ENCODE results near the gene STING1.

Gene STING1

GRCh38 chr5:139431706-139432105, 50.9 kb downstream of the STING1 start:
- H3K4me3 ChIP-seq (ENCODE audit: low read length, poor library complexity, severe bottlenecking): no peak overlapping the region
- no peaks in the 10 kb centered on the region for H3K9me2 ChIP-seq (replicated peaks; ENCODE audit: low read depth, low read length)
- no peak overlapping the region for H3K9ac ChIP-seq (ENCODE audit: low read depth, low read length, poor library complexity, severe bottlenecking)
- no peak overlapping the region for H2AFZ ChIP-seq (ENCODE audit: low read length)
- no peaks in the 10 kb centered on the region for H3K27me3 ChIP-seq (ENCODE audit: insufficient read depth, low read length, poor library complexity, severe bottlenecking)
- no peaks in the 10 kb centered on the region for H3K36me3 ChIP-seq (ENCODE audit: insufficient read depth, low read length)
- peaks cover 9% of the 10 kb centered on the region for H3K4me1 ChIP-seq (ENCODE audit: insufficient read depth, low read length, poor library complexity, severe bottlenecking)
- H3K79me2 ChIP-seq (ENCODE audit: insufficient read depth, low read length): no peaks in the 10 kb centered on the region
- no peaks in the 10 kb centered on the region for H3K9me3 ChIP-seq (ENCODE audit: insufficient read depth, low read depth, low read length)
- H3K4me2 ChIP-seq (ENCODE audit: low read depth, low read length, poor library complexity, severe bottlenecking): no peak overlapping the region
- TF ChIP-seq EZH2phosphoT487 (IDR thresholded peaks at IDR 0.05; ENCODE audit: borderline replicate concordance): no peak
- TF ChIP-seq CTCF (conservative IDR thresholded peaks at IDR 0.05; ENCODE audit: low read length): no peak
- H4K20me1 ChIP-seq (ENCODE audit: insufficient read depth, low read length, poor library complexity, severe bottlenecking): no peaks in the 10 kb centered on the region
- no peaks in the 10 kb centered on the region for H3F3A ChIP-seq (ENCODE audit: low read depth)

DNA sequence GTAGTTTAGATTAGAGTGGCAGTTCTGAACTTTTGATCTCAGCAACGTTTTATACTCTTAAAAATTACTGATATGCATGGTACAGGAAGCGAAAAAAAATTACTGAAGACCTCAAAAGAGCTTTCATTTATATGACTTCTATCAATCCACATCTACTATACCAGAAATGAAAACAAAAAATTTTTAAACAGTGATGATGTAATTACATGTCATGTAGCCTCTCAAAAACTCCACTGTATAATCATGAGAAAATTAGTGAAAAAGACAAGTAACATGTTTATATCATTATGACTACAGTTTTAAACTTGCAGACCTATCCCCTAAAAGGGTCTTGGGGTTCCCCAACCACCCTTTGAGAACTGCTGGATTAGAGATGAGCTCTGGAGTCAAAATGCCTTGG, 52.5 kb downstream of the STING1 start:
- H3K4me2 ChIP-seq (ENCODE audit: low read depth, low read length, poor library complexity, severe bottlenecking): no peak overlapping the region
- no peaks in the 10 kb centered on the region for H3K9me2 ChIP-seq (replicated peaks; ENCODE audit: low read depth, low read length)
- H3K4me1 ChIP-seq (ENCODE audit: insufficient read depth, low read length, poor library complexity, severe bottlenecking): peaks cover 21% of the 10 kb centered on the region
- no peak overlapping the region for H3K9ac ChIP-seq (ENCODE audit: low read depth, low read length, poor library complexity, severe bottlenecking)
- H3K9me3 ChIP-seq (ENCODE audit: insufficient read depth, low read depth, low read length): no peaks in the 10 kb centered on the region
- H3K4me3 ChIP-seq (ENCODE audit: low read length, poor library complexity, severe bottlenecking): no peak overlapping the region
- H3F3A ChIP-seq (ENCODE audit: low read depth): no peaks in the 10 kb centered on the region
- H3K79me2 ChIP-seq (ENCODE audit: insufficient read depth, low read length): no peaks in the 10 kb centered on the region
- no peak overlapping the region for H2AFZ ChIP-seq (ENCODE audit: low read length)
- H3K36me3 ChIP-seq (ENCODE audit: insufficient read depth, low read length): no peaks in the 10 kb centered on the region; the same call in 1 of the 2 replicates
- no peaks in the 10 kb centered on the region for H4K20me1 ChIP-seq (ENCODE audit: insufficient read depth, low read length, poor library complexity, severe bottlenecking)
- TF ChIP-seq EZH2phosphoT487 (IDR thresholded peaks at IDR 0.05; ENCODE audit: borderline replicate concordance): no peak
- no peak for TF ChIP-seq CTCF (conservative IDR thresholded peaks at IDR 0.05; ENCODE audit: low read length)
- no peaks in the 10 kb centered on the region for H3K27me3 ChIP-seq (ENCODE audit: insufficient read depth, low read length, poor library complexity, severe bottlenecking)

- Histone ChIP-seq H3K36me3 (ENCODE audit: insufficient read depth, low read length) (no peaks in the 10 kb centered on the region; the same call in 1 of the 2 replicates), H3K27me3 (ENCODE audit: insufficient read depth, low read length, poor library complexity, severe bottlenecking) (no peaks in the 10 kb centered on the region)
Measured at GRCh38 chr5:139426203-139426885, 56.2 kb downstream of the STING1 start.

More at GRCh38 chr5:139426203-139426885, 56.2 kb downstream of the STING1 start:
- no peak overlapping the region for H3K4me3 ChIP-seq (ENCODE audit: low read length, poor library complexity, severe bottlenecking)
- TF ChIP-seq EZH2phosphoT487 (IDR thresholded peaks at IDR 0.05; ENCODE audit: borderline replicate concordance) (no peak), CTCF (conservative IDR thresholded peaks at IDR 0.05; ENCODE audit: low read length) (no peak)
- no peaks in the 10 kb centered on the region for H3K9me2 ChIP-seq (replicated peaks; ENCODE audit: low read depth, low read length)
- peak overlapping the region; percentile 55 for H3K4me2 ChIP-seq (ENCODE audit: low read depth, low read length, poor library complexity, severe bottlenecking)
- H3K4me1 ChIP-seq (ENCODE audit: insufficient read depth, low read length, poor library complexity, severe bottlenecking): peaks cover 25% of the 10 kb centered on the region
- H4K20me1 ChIP-seq (ENCODE audit: insufficient read depth, low read length, poor library complexity, severe bottlenecking): no peaks in the 10 kb centered on the region
- H2AFZ ChIP-seq (ENCODE audit: low read length): no peak overlapping the region
- peak overlapping the region; percentile 17 for H3K9ac ChIP-seq (ENCODE audit: low read depth, low read length, poor library complexity, severe bottlenecking)
- no peaks in the 10 kb centered on the region for H3K9me3 ChIP-seq (ENCODE audit: insufficient read depth, low read depth, low read length)
- no peaks in the 10 kb centered on the region for H3K79me2 ChIP-seq (ENCODE audit: insufficient read depth, low read length)
- no peaks in the 10 kb centered on the region for H3F3A ChIP-seq (ENCODE audit: low read depth)
